GM19455 (cell line): ENCODE data around the gene LMX1B.
"Not testable (repeated sequence)": the region's sequence is repeated elsewhere in the genome, so short reads cannot be mapped to it uniquely, and the experiment has no call there.

Experiments used
- ATAC-seq: cut with Tn5 transposase; IDR thresholded peaks from one replicate; pipeline ENCODE4 v1.9.1; 2021; ENCODE audit not compliant: unreplicated experiment

LMX1B gene

DNA sequence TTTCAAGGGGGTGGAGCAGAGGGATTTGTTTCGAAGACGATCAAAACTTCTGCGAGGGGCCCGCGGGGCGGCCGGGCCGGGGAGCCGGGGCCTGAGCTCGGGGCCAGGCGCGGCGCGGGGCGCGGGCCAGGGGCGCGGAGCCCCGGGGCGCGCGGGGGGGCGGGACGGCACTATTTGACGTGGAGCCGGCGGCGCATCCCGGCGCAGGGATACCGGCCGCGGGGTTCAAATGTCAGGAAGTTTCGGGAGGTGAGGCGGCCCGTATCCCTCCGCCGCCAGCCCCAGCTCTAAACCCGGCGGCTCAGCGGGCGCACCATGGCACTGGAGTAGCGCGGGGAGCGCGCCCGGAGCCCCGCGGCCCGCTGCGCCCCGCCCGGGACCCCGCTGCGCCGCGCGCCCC is at the start of gene LMX1B:
Gene LMX1B (plus strand): TSS at position 278 of the 400 bp plus-strand sequence. CDS start 522 bp downstream, outside the sequence.
- no peak for ATAC-seq

DNA sequence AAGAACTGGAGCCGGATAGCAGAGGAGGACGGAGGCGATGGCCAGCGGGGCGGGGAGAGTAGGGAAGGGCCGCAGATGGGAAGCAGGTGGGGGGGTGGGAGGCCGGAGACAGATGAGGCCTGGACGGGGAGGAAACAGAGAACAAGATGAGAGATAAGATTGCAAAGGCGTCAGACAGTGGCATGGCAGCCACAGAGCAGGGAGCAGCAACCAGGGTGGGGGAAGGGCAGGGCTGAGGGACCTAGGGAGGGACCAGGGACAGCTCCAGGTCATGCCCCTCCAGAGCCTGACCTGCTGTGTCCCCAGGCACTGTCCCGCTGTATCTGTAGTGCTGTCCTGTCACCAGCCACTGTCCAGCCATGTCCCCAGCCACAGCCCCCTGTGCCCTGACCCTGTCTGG is 49.6 kb upstream of the LMX1B start:
- no peak for ATAC-seq

DNA sequence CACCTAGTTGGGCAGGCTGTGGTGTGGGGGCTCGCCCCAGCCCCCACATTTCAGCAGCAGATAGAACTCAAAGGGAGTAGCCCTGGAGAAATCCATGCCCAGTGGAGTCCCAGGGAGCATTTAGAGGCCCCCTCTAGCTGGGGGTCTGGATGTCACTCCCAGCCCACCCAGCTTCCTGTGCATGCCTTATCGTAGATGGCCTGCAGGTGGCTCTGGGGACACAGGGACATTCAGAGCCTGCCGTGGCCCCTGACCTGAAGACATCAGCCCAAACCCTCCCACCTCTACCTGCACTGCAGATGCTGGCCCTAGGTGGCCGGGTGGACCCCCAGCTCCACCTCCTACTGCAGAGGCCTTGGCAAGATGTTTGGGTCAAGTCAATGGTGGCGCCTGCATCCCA is 49.0 kb upstream of the LMX1B start:
- no peak for ATAC-seq

DNA sequence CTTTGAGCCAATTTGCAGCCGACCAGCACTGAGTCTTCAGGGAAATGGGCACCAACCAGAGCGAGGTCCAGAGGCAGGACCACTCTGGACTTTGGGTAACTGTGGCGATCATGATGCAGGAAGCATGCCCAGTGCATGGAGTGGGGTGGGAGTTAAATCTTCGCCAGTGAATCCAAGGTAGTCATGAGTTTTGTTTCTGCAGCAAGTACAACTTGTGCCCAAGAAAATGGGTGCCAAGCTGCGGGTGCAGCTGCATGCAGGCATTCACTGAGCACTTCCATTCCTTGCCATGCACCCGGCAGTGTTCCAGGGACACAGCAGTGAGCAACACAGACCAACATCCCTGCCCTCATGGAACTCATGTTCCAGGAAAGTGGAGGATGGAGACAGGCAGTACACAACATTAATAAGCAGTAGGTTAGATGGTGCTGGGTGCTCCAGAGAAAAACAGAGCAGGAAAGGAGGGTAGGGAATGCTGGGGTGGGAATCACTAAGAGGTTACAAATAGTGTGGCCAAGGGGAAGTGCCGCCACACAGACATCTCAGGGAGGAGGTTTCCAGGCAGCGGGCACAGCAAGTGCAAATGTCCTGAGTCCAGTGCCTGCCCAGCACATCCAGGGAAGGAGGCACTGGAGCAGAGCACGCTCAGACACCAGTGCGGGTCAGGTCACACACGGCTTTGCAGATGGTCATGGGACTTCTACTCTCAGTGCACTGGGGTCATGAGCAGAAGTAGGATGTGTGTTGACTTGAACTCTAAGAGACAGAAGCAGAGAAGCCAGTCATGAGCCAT is 48.2 kb upstream of the LMX1B start:
- ATAC-seq: no peak

DNA sequence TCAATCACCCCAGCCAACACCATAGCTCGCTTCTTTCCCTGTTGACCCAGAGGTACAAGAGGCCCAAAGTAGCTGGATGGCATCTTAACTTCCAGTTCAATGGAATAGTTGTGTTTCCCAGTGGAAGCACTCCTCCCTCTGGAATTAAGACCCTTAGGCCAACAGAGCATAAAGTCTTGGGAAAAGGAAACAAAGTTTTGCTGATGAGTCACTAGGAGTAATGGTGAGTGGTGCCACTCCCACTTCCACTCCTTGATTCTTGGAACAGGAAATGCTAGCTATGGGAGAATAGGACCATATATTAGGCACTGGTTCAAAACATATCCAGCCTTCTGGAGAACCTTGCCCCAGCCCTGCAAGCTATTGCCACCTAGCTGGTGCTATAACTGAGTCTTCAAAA is 44.7 kb upstream of the LMX1B start:
- ATAC-seq: no peak

DNA sequence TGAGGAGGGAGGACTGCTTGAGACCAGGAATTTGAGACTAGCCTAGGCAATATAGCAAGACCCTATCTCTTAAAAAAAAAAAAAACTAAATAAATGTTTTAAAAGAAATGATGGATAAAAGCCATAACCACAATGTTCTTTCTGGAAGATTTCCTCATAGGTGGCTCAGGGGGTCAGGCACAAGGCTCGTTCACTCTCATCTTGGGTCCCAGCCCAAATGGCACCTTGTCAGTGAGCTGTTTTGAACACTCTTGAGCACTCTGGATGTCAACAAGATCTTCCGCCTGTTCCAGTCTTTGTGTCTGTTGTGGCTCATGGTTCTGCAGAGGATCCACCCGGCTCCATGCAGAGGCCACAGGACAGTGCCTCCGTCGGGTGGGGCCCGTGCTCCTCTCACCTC is 35.7 kb upstream of the LMX1B start:
- no peak for ATAC-seq

DNA sequence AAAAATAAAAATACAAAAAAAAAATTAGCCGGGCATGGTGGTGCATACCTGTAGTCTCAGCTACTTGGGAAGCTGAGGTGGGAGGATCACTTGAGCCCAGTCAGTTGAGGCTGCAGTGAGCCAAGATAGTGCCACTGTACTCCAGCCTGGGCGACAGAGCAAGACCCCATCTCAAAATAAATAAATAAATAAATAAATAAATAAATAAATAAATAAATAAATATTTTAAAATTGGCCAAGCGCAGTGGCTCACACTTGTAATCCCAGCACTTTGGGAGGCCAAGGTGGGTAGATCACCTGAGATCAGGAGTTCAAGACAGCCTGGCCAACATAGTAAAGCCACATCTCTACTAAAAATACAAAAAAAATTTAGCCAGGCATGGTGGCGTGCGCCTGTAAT is 33.4 kb upstream of the LMX1B start:
- ATAC-seq: not testable (repeated sequence)

DNA sequence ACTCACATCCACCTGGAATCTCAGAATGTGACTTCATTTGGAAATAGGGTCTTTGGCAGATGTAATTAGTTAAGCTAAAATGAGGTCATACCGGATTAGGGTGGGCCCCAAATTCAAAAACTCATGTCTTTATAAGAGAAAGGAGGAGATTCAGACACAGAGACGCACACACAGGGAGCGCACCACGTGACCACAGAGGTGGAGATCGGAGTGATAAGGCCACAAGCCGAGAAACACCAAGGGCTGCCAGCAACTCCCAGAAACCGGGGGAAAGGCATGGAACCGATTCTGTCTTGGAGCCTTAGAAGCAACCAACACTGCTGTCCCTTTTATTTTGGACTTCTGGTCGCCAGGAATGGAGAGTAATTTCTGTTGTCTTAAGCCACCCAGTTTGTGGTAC is 31.8 kb upstream of the LMX1B start:
- no peak for ATAC-seq

DNA sequence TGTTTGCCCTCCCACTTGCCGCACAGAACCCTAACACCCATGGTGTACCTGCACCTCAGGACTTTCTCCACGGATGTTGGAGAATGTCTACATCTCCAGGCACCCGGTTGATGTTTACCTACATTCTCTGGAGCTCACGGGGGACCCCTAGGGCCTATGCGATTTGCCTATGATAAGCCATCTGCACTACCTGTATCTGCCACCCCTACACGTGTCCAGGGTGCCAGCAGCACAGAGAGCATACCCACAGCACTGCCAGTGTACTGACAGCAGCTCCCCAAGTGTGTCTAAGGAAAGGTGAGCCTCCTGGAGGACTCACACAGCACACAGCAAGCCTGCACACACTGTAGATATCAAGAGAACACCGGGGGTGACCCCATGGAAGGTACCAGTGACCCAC is 31.3 kb upstream of the LMX1B start:
- ATAC-seq: no peak

DNA sequence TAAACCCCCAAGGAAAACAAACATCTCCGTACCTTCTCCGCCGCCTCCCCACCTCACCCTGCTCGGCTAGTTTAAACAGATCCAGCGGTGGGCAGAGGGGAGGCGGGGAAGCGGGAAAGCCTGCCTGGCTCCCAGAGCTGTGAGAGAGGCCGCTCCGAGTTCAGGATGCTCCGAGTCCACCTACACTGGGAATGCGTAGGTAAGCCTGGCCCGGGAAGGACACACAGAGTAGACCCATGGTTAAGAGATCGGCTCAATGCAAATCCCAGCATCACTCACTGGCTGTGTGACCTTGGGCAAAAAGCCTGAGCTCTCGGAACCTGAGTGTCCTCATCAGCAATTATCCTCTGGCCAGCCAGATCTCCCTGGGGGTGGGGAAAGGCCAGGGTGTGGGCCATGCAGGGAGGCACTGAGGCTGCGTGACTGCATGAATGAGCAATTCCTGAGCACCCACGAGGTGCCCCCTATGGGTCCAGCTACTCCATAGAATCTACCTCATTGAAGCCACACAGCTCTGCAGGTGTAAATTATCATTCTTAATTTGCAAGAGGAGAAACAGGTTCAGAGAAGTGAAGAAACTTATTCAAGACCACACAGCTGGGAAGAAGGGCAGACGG is 30.5 kb upstream of the LMX1B start:
- ATAC-seq: no peak

DNA sequence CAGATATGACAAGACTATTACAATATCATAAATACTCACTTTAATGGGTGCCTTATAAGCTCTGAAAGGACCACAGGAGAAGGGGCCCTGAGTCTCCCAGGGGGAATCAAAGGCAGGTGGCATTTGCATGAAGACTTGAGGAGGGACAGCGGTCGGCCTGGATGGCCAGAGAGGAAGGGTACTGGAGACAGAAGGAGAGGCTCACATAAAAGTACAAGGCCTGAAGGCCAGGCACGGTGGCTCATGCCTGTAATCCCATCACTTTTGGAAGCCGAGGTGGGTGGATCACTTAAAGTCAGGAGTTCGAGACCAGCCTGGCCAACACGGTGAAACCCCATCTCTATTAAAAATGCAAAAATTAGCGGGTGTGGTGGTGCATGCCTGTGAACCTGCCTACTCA is 29.1 kb upstream of the LMX1B start:
- no peak for ATAC-seq

DNA sequence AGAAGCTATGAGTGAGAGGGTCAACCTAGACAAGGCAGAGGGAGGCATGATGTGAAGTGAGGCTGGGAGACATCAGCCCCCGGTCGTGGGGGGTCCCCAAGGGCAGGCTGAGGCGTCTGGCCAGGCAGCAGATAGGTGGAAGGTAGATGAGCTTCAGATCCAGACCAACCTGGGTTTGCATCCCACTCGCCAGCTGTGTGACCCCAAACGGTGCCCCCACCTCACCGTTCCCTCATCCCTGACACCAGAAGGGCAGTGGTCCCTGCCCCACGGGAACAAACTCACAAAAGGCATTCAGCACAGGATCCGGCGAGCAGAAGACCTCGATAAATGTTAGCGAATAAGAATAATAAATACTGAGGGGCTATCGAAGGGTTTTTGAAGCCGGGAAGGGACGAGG is 27.5 kb upstream of the LMX1B start:
- ATAC-seq: no peak

DNA sequence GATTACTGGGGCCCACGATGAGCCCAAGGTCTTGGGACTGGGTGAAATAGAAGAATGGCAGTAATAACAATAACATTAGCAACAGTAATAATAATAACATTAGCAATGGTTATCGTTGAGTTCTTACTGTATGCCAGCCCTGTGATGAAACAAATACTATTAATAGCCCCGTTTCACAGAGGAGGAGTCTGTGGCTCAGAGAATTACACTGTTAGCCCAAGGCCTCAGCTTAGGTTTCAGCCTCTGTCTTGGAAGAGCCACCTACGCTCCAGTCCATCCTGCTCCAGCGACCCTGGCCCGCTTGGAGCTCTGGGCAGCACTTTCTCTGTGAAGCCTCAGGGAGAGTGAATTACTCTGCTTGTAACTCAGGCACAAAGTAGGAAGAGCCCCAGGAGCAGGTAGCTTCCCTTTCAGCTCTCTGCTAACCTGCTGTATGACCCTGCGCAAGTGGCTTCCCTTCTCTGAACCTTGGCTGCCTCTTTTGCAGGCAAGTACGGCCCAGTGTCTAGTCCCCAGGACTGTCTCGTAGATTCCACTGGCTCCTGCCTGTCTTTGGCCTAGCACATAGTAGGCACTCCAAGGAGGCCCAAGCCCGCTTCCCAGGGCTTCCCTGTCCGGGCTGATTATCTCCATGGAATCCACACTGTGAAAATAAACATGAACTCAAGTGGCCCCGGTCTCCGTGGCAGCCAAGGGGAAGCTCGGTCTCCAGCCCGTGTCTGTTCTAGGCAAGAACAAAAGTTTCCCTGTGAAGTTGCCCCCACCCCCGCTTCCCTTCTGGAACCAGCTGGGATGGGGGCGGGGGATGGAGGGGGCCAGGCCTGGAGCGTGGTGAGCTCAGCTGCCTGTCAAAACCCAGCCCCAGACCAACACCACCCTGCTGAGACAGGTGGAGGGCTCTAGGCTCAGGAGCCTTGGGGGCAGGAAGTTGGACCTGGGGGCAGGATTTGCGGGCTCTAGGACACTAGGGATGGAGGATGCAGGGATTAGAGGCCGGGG is 26.2 kb upstream of the LMX1B start:
- no peak for ATAC-seq

DNA sequence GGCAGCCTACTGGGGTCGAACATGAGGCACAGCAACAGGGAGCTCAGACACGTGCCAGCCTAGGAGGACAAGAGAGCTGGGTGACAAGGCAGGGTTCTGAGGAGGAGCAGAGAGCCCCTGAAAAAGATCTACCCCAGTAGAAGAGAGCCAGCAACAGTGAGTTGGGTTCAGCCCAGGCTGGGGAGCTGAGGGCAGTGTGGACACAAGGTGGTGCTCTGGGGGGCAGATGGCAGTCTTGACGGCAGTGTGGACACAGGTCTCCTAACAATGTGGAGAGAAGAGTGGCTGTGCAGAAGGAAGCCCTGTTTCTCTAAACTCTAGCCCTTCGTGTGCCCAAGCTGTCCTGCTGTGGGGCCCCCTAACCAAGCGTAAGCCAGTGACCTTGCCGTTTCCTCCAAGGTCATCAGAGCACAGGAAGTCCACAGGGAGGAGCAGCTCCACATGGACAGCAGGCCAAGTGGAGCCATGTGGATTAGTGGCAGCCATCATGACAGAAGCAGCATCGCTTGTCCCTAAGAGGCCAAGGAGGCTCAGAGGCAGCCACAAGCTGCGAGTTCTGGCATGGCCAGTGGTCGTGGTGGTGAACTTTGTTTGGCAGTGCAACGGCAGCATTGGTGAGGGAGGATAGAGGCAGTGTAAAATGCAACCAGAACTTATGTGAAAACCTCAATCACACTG is 25.1 kb upstream of the LMX1B start:
- ATAC-seq: no peak

DNA sequence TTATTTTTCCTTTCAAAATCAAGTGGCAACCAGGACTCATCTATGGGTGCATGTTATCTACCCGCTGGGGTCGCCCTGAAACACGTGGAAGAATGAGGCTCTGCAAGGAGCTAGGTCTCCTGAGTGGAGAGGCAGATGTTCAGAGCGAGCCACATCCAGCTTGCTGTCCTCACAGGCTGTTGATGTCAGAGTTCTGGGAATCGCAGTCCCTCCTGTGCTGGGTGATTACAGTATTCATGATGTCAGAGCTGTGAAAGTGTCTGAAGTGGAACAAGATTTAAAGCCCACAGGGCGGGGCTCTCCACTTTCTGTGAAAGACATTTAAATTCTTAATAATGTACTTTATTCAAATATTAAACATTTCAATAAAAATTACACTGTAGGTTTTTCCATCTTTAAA is 24.4 kb upstream of the LMX1B start:
- ATAC-seq: no peak

DNA sequence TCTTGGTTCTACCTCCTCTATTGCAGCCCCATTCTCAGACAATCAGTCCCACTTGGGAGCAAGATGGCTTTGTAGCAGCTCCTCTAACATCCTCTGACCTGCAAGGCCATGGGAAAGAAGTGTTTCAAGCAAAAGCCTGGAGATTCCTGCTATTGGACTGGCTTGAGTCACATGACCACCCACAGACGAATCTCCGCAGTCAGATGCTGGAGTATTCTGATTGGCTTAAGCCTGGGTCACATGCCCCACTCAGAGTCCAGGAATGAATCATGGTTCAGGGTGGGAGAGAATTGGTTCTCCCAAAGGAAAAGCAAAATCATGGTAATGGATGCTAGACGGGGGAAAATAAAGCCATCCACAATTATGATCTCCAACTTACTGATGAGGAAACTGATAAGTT is 22.6 kb upstream of the LMX1B start:
- ATAC-seq: no peak

DNA sequence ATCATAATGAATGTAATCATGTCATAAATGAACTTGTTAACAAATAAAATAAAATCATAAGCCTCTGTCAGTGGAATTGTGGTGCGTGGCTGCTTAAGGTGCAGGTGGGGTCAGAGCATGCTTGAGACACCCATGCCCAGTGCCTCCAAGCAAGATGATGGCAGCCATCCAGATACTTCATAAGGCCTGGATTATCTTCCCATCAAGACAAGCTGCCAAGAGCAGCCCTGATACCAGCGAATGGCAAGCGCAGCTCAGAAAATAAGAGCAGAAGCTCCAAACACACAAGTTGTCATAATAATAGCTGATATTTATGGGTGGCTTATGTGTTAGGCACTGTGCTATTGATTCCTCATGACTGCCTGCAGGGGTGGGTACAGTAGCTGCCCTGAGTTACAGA is 21.8 kb upstream of the LMX1B start:
- no peak for ATAC-seq

DNA sequence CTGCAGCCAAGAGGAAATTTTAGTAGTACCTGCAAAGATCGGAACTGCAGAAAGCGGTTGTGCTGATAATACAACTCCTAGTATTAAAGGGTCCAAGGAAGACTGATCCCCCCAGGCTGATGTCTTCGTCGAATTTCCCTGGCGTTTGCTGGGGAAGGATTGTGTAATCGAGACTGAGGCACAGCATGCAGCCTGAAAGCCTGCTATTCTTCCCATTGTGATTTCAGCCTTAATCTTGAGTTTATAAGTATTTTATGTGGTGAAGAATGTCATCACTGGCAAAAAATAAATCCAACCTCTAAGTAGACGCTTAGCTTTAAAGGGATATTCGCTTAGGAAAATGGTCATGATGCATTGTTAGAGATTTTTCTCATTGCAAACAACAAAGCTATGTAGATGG is 21.3 kb upstream of the LMX1B start:
- no peak for ATAC-seq

DNA sequence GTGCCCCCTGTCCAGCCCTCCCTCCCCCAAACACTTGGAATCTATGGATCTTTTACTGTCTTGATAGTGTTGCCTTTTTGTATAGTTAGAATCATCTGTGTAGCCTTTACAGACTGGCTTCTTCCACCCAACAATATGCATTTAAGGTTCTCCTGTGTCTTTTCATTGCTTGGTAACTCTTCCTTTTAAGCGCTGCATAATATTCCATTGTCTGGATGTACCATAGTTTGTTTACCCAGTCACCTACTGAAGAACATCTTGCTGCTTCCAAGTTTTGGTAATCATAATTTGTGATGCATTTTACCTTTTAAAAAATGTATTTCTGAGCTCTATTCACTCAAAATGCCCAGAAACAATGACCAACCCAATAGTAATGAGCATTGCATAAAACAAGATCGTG is 17.7 kb upstream of the LMX1B start:
- no peak for ATAC-seq

DNA sequence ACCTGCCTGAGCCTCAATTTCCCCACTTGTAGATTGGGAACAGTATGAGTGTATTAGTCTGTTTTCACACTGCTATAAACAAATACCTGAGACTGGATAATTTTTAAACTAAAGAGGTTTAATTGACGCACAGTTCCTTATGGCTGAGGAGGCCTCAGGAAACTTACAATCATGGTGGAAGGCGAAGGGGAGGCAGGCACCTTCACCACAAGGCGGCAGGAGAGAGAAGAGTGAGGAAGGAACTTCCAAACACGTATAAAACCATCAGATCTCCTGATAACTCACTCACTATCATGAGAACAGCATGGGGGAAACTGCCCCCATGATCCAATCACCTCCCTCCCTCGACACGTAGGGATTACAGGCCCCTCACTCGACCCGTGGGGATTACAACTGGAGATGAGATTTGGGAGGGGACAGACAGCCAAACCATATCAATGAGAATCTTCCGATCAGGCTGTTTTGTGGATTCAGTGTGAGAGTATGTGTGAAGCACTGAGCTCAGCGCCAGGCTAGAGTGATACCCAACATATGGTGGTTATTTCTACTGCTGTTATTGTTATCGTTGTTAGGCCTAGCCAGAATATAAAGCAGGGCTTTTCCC is 14.6 kb upstream of the LMX1B start:
- no peak for ATAC-seq
